NCI-H82 treated with DMSO at 0.1 percent for 48 hours (cell line): ENCODE measurements around the gene MYL9.

Source experiments
- DNase-seq: peaks from one replicate; lab custom pipeline; 2025; ENCODE audit not compliant: unreplicated experiment; lab: John Stamatoyannopoulos, UW

Gene MYL9

DNA sequence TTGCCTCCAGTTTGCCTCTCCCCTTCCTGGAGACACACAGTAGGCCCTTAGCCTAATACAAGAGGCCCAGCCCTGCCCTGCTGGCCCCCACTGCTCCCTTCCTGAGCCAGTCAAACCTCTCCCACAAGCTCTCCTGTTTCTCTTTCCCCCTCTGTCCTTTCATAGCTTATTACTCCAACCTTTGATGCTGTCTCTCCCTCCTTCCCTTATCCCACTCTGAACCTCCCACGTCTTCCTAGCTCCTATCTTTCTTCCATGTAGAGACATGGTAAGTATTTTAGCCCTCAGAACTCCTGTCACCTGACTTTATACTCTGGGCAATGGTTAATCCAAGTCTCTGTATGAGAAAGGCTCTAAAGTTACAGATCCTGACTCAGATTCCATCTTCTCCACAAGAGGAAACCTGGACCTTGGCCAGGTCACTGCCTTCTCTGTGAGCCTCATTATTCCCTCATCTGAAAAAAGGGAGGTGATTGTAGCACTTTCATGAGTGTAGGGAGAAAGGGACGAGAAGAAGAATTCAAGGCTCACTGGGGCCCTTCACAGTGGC is 38.8 kb downstream of the MYL9 start:
- no peak for DNase-seq

DNA sequence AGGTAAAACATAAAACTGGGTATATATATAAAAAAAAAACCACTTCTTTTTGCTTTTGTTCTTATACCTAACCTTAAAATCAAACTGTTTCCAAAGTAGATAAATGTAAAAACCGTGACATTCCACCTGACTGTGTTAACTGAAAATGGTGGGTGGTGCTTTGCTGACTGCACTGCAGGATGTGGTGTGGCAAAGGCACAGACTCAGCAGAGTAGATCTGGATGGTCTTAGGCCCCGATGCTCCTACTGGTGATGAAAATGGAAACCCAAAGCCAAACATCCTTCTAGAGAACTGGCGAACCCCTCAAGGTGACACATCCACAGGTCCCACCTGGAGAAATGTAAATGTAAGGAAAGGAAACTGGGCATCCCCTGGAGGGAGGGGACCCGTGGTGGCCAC is 41.0 kb downstream of the MYL9 start:
- no peak for DNase-seq

GRCh38 chr20:36582821-36583220 is 41.5 kb downstream of the MYL9 start:
- no peak for DNase-seq

DNA sequence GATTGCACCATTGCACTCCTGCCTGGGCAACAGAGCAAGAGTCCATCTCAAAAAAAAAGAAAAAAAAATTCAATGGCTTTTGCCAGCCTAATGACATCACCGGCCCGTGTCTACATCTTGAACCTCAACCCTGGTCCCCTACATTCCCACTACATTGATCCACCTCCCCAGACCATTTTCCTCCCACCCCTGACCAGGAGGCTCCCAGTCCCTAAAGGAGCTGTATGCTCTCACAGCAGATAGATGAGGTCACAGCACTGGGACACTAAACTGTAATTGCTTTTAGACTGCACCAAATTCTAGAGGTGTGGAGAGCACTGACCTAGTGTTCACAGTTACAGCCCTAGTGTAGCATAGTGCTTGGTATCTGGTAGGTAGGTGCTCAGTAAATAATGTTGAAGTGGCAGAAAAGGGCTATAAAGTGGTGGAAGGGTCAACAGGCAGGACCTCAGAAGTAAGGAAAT is 42.7 kb downstream of the MYL9 start:
- DNase-seq: no peak

DNA sequence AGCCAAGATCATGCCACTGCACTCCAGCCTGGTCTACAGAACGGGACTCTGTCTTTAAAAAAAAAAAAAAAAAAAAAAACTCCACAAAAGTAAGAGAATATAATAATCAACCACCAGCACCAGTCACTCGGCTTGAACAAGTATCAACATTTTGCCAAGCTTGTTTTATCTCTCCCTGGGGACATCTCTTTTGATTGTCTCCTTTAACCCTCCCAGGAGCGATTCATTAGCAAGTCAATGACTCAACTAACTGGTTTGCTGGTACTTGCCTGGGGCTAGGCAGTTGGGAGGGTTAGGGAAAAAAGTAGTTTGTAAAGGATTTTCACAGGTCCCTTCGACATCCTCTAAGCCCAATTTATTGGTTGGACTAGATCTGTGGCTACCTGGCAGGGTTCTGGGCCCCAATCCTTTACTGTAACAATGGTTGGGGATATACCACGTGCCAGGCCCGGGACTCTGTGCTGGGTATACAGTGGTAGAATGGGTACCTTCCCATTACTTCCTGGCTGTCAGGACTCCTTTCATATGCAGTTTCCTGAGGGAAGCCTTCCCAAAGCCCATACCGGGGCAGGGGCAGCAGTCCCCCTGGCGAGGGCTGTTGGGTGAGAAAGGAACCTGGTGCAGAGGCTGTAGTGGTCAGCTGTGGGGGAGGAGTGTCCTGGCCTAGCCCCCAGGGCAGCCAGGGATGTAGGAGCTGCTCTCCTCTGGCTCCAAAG is 44.2 kb downstream of the MYL9 start:
- DNase-seq: no peak

- DNase-seq: no peak
Observed at GRCh38 chr20:36587388-36588070, 46.2 kb downstream of the MYL9 start.

DNA sequence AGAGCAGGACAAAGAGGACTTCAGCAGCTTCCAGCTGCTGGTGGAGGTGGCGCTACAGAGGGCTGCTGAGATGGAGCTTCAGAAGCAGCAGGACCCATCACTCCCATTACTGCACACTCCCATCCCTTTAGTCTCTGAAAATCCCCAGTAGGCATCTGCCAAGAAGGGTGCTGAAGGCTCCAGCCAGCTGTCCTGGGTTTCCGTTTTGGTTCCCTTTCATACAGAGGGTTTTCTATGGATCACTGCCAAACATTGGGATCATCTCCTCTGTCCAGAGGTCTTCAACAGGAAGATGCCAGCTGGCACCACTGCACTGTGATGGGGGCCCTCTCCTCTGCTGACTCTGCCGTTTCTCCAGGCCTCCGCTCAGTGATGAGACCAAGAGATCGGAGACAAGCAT is 50.0 kb downstream of the MYL9 start:
- no peak for DNase-seq

- DNase-seq: no peak
Observed at GRCh38 chr20:36591854-36592641, 50.7 kb downstream of the MYL9 start.

- DNase-seq: no peak
Observed at GRCh38 chr20:36593347-36593929, 52.1 kb downstream of the MYL9 start.

DNA sequence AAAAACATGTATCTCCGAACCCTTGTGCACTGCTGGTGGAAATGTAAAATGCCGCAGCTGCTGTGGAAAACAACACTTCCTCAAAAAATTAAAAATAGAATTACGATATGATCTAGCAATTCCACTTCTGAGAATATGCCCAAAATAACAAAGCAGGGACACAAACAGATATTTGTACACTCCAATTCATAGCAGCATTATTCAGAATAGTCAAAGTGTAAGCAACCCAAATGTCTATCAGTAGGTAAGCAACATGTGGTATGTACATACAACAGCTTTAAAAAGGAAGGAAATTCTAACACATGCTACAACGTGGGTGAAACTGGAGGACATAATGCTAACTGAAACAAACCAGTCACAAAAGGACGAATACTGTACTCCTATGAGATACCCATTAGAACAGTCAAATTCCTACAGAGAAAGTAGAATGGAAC is 58.6 kb downstream of the MYL9 start:
- DNase-seq: no peak
